GM19351 (cell line): ENCODE measurements around the gene SLC25A25.
"Not testable (repeated sequence)": the region's sequence is repeated elsewhere in the genome, so short reads cannot be mapped to it uniquely, and the experiment has no call there.

Experiments used
- ATAC-seq: cut with Tn5 transposase; IDR thresholded peaks from one replicate; pipeline ENCODE4 v1.9.1; 2021; ENCODE audit warnings: mild to moderate bottlenecking, moderate library complexity; ENCODE audit not compliant: unreplicated experiment

Gene SLC25A25

GRCh38 chr9:128108269-128109049 is 40.4 kb downstream of the SLC25A25 start:
- ATAC-seq = no peak

- ATAC-seq = no peak
Measured at GRCh38 chr9:128109050-128109709, 41.1 kb downstream of the SLC25A25 start.

GRCh38 chr9:128111726-128112125 is 43.7 kb downstream of the SLC25A25 start:
- ATAC-seq = not testable (repeated sequence)

- ATAC-seq = no peak
Measured at GRCh38 chr9:128113526-128114325, 45.7 kb downstream of the SLC25A25 start.

GRCh38 chr9:128114326-128115186 is 46.5 kb downstream of the SLC25A25 start:
- ATAC-seq = no peak

GRCh38 chr9:128115187-128116103 is 47.4 kb downstream of the SLC25A25 start:
- ATAC-seq = no peak

- no peak for ATAC-seq
Measured at GRCh38 chr9:128116104-128117083, 48.4 kb downstream of the SLC25A25 start.

GRCh38 chr9:128117613-128118471 is 49.8 kb downstream of the SLC25A25 start:
- ATAC-seq = peak; percentile 67

- no peak for ATAC-seq
Measured at GRCh38 chr9:128118472-128118857, 50.4 kb downstream of the SLC25A25 start.

- no peak for ATAC-seq
Measured at GRCh38 chr9:128118971-128119665, 51.1 kb downstream of the SLC25A25 start.

GRCh38 chr9:128120061-128120740 is 52.2 kb downstream of the SLC25A25 start:
- no peak for ATAC-seq

GRCh38 chr9:128120741-128121465 is 52.9 kb downstream of the SLC25A25 start:
- no peak for ATAC-seq

- no peak for ATAC-seq
Measured at GRCh38 chr9:128121466-128121810, 53.4 kb downstream of the SLC25A25 start.

- ATAC-seq = no peak
Measured at GRCh38 chr9:128121924-128122808, 54.1 kb downstream of the SLC25A25 start.

- ATAC-seq = no peak
Measured at GRCh38 chr9:128122809-128123175, 54.8 kb downstream of the SLC25A25 start.
